ENCODE results near the gene SERTAD1.

GRCh38 chr19:40425450-40426287 is at the start of gene SERTAD1:
- TF ChIP-seq GABPA (IDR thresholded peaks at IDR 0.05; ENCODE audit: low read depth) (no peak; the same call in 1 of the 2 replicates), CTCF (IDR thresholded peaks at IDR 0.05) (peak; percentile 77), REST (IDR thresholded peaks at IDR 0.05; ENCODE audit: low read depth, low read length) (no peak; the same call in 1 of the 2 replicates), YY1 (IDR thresholded peaks at IDR 0.05; ENCODE audit: low read depth) (no peak; the same call in 1 of the 2 replicates), TEAD4 (IDR thresholded peaks at IDR 0.05; ENCODE audit: borderline replicate concordance, insufficient read depth) (peak; percentile 56; the same call in 1 of the 2 replicates), MAX (IDR thresholded peaks at IDR 0.05; ENCODE audit: low read depth) (peak; percentile 21; the same call in 1 of the 2 replicates)
